A204.1 (cell line): Measurements from ENCODE around the gene SPOUT1.
"Not testable (repeated sequence)": the region's sequence is repeated elsewhere in the genome, so short reads cannot be mapped to it uniquely, and the experiment has no call there.

Experiments
- FAIRE-seq: peaks from 2 replicates; lab custom pipeline; 2012; peaks lifted over from hg19 to GRCh38; lab: Jason Lieb, UNC

SPOUT1 gene

GRCh38 chr9:128809036-128809599 lies 20.5 kb downstream of the SPOUT1 start:
- FAIRE-seq = no peak

- no peak for FAIRE-seq
These were observed 21.1 kb downstream of the SPOUT1 start for GRCh38 chr9:128808543-128808942.

GRCh38 chr9:128807827-128808226 lies 21.8 kb downstream of the SPOUT1 start:
- FAIRE-seq = no peak

GRCh38 chr9:128805661-128806060 lies 23.9 kb downstream of the SPOUT1 start:
- FAIRE-seq = no peak

- no peak for FAIRE-seq
These were observed 27.1 kb downstream of the SPOUT1 start for GRCh38 chr9:128802482-128802881.

- FAIRE-seq = no peak
These were observed 29.5 kb downstream of the SPOUT1 start for GRCh38 chr9:128800061-128800460.

- FAIRE-seq = no peak
These were observed 30.7 kb downstream of the SPOUT1 start for GRCh38 chr9:128798896-128799295.

- FAIRE-seq = not testable (repeated sequence)
These were observed 34.6 kb downstream of the SPOUT1 start for GRCh38 chr9:128794961-128795360.

GRCh38 chr9:128792978-128793686 lies 36.5 kb downstream of the SPOUT1 start:
- no peak for FAIRE-seq

- no peak for FAIRE-seq
These were observed 37.5 kb downstream of the SPOUT1 start for GRCh38 chr9:128792134-128792533.

GRCh38 chr9:128790536-128790935 lies 39.1 kb downstream of the SPOUT1 start:
- no peak for FAIRE-seq

- no peak for FAIRE-seq
These were observed 41.1 kb downstream of the SPOUT1 start for GRCh38 chr9:128788445-128788844.

GRCh38 chr9:128787659-128788058 lies 41.9 kb downstream of the SPOUT1 start:
- FAIRE-seq = no peak

- FAIRE-seq = no peak
These were observed 42.7 kb downstream of the SPOUT1 start, which contains the start of gene TBC1D13 for GRCh38 chr9:128786681-128787601. TBC1D13 (plus strand) TSS chr9:128787253; CDS start chr9:128787354, 101 bp downstream.

GRCh38 chr9:128785427-128785826 lies 44.2 kb downstream of the SPOUT1 start:
- FAIRE-seq = no peak

- FAIRE-seq = no peak
These were observed 46.9 kb downstream of the SPOUT1 start for GRCh38 chr9:128782669-128783068.

GRCh38 chr9:128781187-128782070 lies 48.2 kb downstream of the SPOUT1 start:
- FAIRE-seq = no peak

GRCh38 chr9:128780093-128780492 lies 49.5 kb downstream of the SPOUT1 start:
- not testable (repeated sequence) for FAIRE-seq

GRCh38 chr9:128774804-128775203 lies 54.8 kb downstream of the SPOUT1 start:
- no peak for FAIRE-seq

GRCh38 chr9:128773049-128773448 lies 56.5 kb downstream of the SPOUT1 start:
- FAIRE-seq = no peak

- no peak for FAIRE-seq
These were observed 57.7 kb downstream of the SPOUT1 start, which contains the start of gene ZER1 for GRCh38 chr9:128771745-128772519. ZER1 (minus strand) TSS chr9:128771927; CDS start chr9:128755565, 16,362 bp downstream.
